ENCODE results near the gene MIOS.

MIOS gene

GRCh38 chr7:7539711-7540110, 27.0 kb upstream of the MIOS start:
- H3K27ac ChIP-seq (ENCODE audit: poor library complexity, severe bottlenecking): no peak overlapping the region
- H3K27me3 ChIP-seq (ENCODE audit: insufficient read depth, poor library complexity, severe bottlenecking): no peaks in the 10 kb centered on the region
- no peak for DNase-seq (ENCODE audit: low spot score)
- H3K4me1 ChIP-seq (ENCODE audit: insufficient read depth, poor library complexity, severe bottlenecking): no peaks in the 10 kb centered on the region
- no peak for ATAC-seq (ENCODE audit: low read depth)
- no peak overlapping the region for H3K4me3 ChIP-seq (ENCODE audit: severe bottlenecking)
- H3K9me3 ChIP-seq (ENCODE audit: severe bottlenecking): no peaks in the 10 kb centered on the region
- TF ChIP-seq, protein P1, sequence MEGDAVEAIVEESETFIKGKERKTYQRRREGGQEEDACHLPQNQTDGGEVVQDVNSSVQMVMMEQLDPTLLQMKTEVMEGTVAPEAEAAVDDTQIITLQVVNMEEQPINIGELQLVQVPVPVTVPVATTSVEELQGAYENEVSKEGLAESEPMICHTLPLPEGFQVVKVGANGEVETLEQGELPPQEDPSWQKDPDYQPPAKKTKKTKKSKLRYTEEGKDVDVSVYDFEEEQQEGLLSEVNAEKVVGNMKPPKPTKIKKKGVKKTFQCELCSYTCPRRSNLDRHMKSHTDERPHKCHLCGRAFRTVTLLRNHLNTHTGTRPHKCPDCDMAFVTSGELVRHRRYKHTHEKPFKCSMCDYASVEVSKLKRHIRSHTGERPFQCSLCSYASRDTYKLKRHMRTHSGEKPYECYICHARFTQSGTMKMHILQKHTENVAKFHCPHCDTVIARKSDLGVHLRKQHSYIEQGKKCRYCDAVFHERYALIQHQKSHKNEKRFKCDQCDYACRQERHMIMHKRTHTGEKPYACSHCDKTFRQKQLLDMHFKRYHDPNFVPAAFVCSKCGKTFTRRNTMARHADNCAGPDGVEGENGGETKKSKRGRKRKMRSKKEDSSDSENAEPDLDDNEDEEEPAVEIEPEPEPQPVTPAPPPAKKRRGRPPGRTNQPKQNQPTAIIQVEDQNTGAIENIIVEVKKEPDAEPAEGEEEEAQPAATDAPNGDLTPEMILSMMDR (IDR thresholded peaks at IDR 0.05; ENCODE audit: poor library complexity, severe bottlenecking): no peak
- H3K36me3 ChIP-seq (ENCODE audit: low read depth): no peaks in the 10 kb centered on the region

GRCh38 chr7:7542251-7542835, 24.3 kb upstream of the MIOS start:
- no peak for ATAC-seq (ENCODE audit: low read depth)
- TF ChIP-seq, protein P1 (IDR thresholded peaks at IDR 0.05; ENCODE audit: poor library complexity, severe bottlenecking): no peak
- H3K36me3 ChIP-seq (ENCODE audit: low read depth): no peaks in the 10 kb centered on the region
- DNase-seq (ENCODE audit: low spot score): no peak
- H3K4me1 ChIP-seq (ENCODE audit: insufficient read depth, poor library complexity, severe bottlenecking): no peaks in the 10 kb centered on the region
- H3K27me3 ChIP-seq (ENCODE audit: insufficient read depth, poor library complexity, severe bottlenecking): no peaks in the 10 kb centered on the region
- no peak overlapping the region for H3K27ac ChIP-seq (ENCODE audit: poor library complexity, severe bottlenecking)
- H3K4me3 ChIP-seq (ENCODE audit: severe bottlenecking): no peak overlapping the region
- no peaks in the 10 kb centered on the region for H3K9me3 ChIP-seq (ENCODE audit: severe bottlenecking)

- Histone ChIP-seq H3K27me3 (ENCODE audit: insufficient read depth, poor library complexity, severe bottlenecking) (no peaks in the 10 kb centered on the region), H3K9me3 (ENCODE audit: severe bottlenecking) (no peaks in the 10 kb centered on the region), H3K36me3 (ENCODE audit: low read depth) (no peaks in the 10 kb centered on the region), H3K27ac (ENCODE audit: poor library complexity, severe bottlenecking) (no peak overlapping the region), H3K4me3 (ENCODE audit: severe bottlenecking) (no peak overlapping the region), H3K4me1 (ENCODE audit: insufficient read depth, poor library complexity, severe bottlenecking) (no peaks in the 10 kb centered on the region)
- DNase-seq (ENCODE audit: low spot score) (no peak), ATAC-seq (ENCODE audit: low read depth) (no peak)
- TF ChIP-seq, protein P1 (IDR thresholded peaks at IDR 0.05; ENCODE audit: poor library complexity, severe bottlenecking): no peak
Observed at GRCh38 chr7:7548407-7548806, 18.3 kb upstream of the MIOS start.

- Histone ChIP-seq H3K9me3 (ENCODE audit: severe bottlenecking) (no peaks in the 10 kb centered on the region), H3K4me3 (ENCODE audit: severe bottlenecking) (no peak overlapping the region), H3K27ac (ENCODE audit: poor library complexity, severe bottlenecking) (no peak overlapping the region), H3K27me3 (ENCODE audit: insufficient read depth, poor library complexity, severe bottlenecking) (no peaks in the 10 kb centered on the region), H3K4me1 (ENCODE audit: insufficient read depth, poor library complexity, severe bottlenecking) (no peaks in the 10 kb centered on the region), H3K36me3 (ENCODE audit: low read depth) (no peaks in the 10 kb centered on the region)
- ATAC-seq (ENCODE audit: low read depth) (no peak), DNase-seq (ENCODE audit: low spot score) (no peak)
- TF ChIP-seq, protein P1 (IDR thresholded peaks at IDR 0.05; ENCODE audit: poor library complexity, severe bottlenecking): no peak
Observed at GRCh38 chr7:7550663-7551062, 16.0 kb upstream of the MIOS start.

DNA sequence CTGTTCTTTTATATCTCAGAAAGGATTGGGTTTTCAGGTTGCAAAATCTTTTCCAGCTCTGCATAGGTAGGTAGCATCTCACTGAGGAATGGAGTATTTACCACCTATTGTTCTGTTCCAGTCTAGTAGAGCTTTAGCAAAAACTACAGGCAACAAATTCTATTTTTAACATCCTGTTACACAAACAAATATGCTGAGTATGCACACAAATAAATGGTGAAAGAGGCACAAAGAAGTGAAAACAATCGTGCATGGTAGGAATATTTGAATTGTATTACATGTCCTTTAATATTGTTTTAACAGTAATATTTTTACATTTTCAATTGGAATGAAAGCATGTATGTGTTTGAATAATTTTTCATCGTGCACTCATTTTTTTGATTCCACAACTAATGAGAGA, 14.5 kb upstream of the MIOS start:
- H3K27me3 ChIP-seq (ENCODE audit: insufficient read depth, poor library complexity, severe bottlenecking): no peaks in the 10 kb centered on the region
- no peak for DNase-seq (ENCODE audit: low spot score)
- TF ChIP-seq, protein P1 (IDR thresholded peaks at IDR 0.05; ENCODE audit: poor library complexity, severe bottlenecking): no peak

More for the DNA sequence above, 14.5 kb upstream of the MIOS start:
- Histone ChIP-seq H3K4me3 (ENCODE audit: severe bottlenecking) (no peak overlapping the region), H3K4me1 (ENCODE audit: insufficient read depth, poor library complexity, severe bottlenecking) (no peaks in the 10 kb centered on the region), H3K27ac (ENCODE audit: poor library complexity, severe bottlenecking) (no peak overlapping the region), H3K9me3 (ENCODE audit: severe bottlenecking) (no peaks in the 10 kb centered on the region), H3K36me3 (ENCODE audit: low read depth) (no peaks in the 10 kb centered on the region)
- ATAC-seq (ENCODE audit: low read depth): no peak
